T-cell (primary cell): Measurements from ENCODE around the gene SCMH1. TPM values are rescaled to one million over a fixed set of nuclear protein-coding genes. Genes with fewer than 3 reads are reported as not detected.

Source experiments
- ATAC-seq, 4 experiments: fragments of 200-7000 bp in 3 of 4; fragments of 150-1000 bp in 1 of 4; cut with Tn5 transposase; replicated peaks in 1 of 4; 1 replicate in 3 of 4; 2 replicates in 1 of 4; pipeline ENCODE4 v1.10.0; 2021; ENCODE audit warnings: moderate library complexity in 3 of 4, mild to moderate bottlenecking in 2 of 4, moderate number of reproducible peaks in 1 of 4
- CTCF ChIA-PET, 2 donors: fragments of 300-600 bp; sonication (Branson Sonifier 250); formaldehyde crosslinking; loops; one replicate each; lab custom pipeline; 2022; ENCODE audit warnings: antibody characterized with exemption in 2 of 2; lab: Charles Lee
- POLR2A ChIA-PET, 2 donors: fragments of 300-600 bp; sonication (Branson Sonifier 250); formaldehyde crosslinking; loops; one replicate each; lab custom pipeline; 2022; ENCODE audit warnings: antibody characterized with exemption in 2 of 2; lab: Charles Lee
- DNase-seq, 35 experiments: peaks; one replicate each; pipeline versions ENCODE4 v3.0.0 to v3.0.0-alpha.2; 2013 to 2023
- H3K27ac ChIP-seq: one replicate; pipeline ENCODE4 v1.5.1; 2013; ENCODE audit warnings: low read length
- H3K27me3 ChIP-seq, 2 experiments: replicated peaks in 1 of 2; 1 replicate in 1 of 2; 2 replicates in 1 of 2; pipeline versions ENCODE4 v1.6.1 to v1.7.0; 2013; ENCODE audit warnings: low read length in 1 of 2, mixed read lengths in 1 of 2; ENCODE audit not compliant: control insufficient read depth in 2 of 2, insufficient read depth in 2 of 2; ENCODE audit errors: extremely low read depth in 1 of 2
- H3K36me3 ChIP-seq, 2 donors: 1 replicate in 1 of 2; 2 replicates in 1 of 2; pipeline versions ENCODE4 v1.6.1 to v1.7.0; 2013; ENCODE audit warnings: low read length in 1 of 2; ENCODE audit not compliant: control insufficient read depth in 2 of 2, insufficient read depth in 1 of 2; ENCODE audit errors: extremely low read depth in 1 of 2
- H3K4me1 ChIP-seq, 2 experiments: 1 replicate in 1 of 2; 2 replicates in 1 of 2; pipeline versions ENCODE4 v1.6.1 to v1.7.0; 2013; ENCODE audit warnings: low read length in 2 of 2, mixed read lengths in 1 of 2; ENCODE audit not compliant: insufficient read depth in 2 of 2, control insufficient read depth in 1 of 2; ENCODE audit errors: extremely low read depth in 1 of 2
- H3K4me3 ChIP-seq, 2 donors: 1 replicate in 1 of 2; 2 replicates in 1 of 2; pipeline versions ENCODE4 v1.5.1 to v1.7.0; 2013; ENCODE audit warnings: mild to moderate bottlenecking in 2 of 2, low read length in 1 of 2, moderate library complexity in 1 of 2; ENCODE audit not compliant: control insufficient read depth in 1 of 2; ENCODE audit errors: extremely low read depth in 1 of 2
- H3K9me3 ChIP-seq: 2 replicates; pipeline ENCODE4 v1.7.0; 2013
- H3K27ac Mint-ChIP-seq, 2 donors: one replicate each; pipeline ENCODE4 v1.8.0; 2020 to 2021; ENCODE audit warnings: mild to moderate bottlenecking in 2 of 2, mixed read lengths in 2 of 2
- H3K27me3 Mint-ChIP-seq, 2 donors: one replicate each; pipeline ENCODE4 v1.8.0; 2021 to 2022; ENCODE audit warnings: mixed read lengths in 2 of 2
- H3K36me3 Mint-ChIP-seq: one replicate; pipeline ENCODE4 v1.8.0; 2021; ENCODE audit warnings: mixed read lengths
- H3K4me1 Mint-ChIP-seq, 3 donors: one replicate each; pipeline ENCODE4 v1.8.0; 2020 to 2022; ENCODE audit warnings: mixed read lengths in 3 of 3, mild to moderate bottlenecking in 1 of 3
- H3K4me3 Mint-ChIP-seq, 3 donors: one replicate each; pipeline ENCODE4 v1.8.0; 2020 to 2022; ENCODE audit warnings: mild to moderate bottlenecking in 3 of 3, mixed read lengths in 3 of 3, moderate library complexity in 3 of 3
- H3K9me3 Mint-ChIP-seq, 3 donors: one replicate each; pipeline ENCODE4 v1.8.0; 2020 to 2022; ENCODE audit warnings: mixed read lengths in 3 of 3
- WGBS: methylation state at CpG from one replicate; pipeline ENCODE4 v1.1.5; 2013; ENCODE audit warnings: missing lambda C conversion rate; ENCODE audit not compliant: insufficient coverage; 5-methylcytosine and 5-hydroxymethylcytosine counted together
- total RNA-seq, 35 experiments: library from RNA in 6 of 35; stranded (reverse) in 6 of 35; fragments of 120-200 nt in 1 of 35; gene quantifications; one replicate each; pipeline versions ENCODE4 v1.2.1 to v1.2.4 and lab custom pipeline; 2013 to 2026

The SCMH1 gene
- total RNA-seq (10 to 100 TPM; 14.8 to 24.2 (median 19.6) TPM), total RNA-seq (lab: John Stamatoyannopoulos, UW) (16.7 to 32.3 (median 25.1) reads per million in 29 experiments)
- 17.4 TPM for total RNA-seq (2013)

DNA sequence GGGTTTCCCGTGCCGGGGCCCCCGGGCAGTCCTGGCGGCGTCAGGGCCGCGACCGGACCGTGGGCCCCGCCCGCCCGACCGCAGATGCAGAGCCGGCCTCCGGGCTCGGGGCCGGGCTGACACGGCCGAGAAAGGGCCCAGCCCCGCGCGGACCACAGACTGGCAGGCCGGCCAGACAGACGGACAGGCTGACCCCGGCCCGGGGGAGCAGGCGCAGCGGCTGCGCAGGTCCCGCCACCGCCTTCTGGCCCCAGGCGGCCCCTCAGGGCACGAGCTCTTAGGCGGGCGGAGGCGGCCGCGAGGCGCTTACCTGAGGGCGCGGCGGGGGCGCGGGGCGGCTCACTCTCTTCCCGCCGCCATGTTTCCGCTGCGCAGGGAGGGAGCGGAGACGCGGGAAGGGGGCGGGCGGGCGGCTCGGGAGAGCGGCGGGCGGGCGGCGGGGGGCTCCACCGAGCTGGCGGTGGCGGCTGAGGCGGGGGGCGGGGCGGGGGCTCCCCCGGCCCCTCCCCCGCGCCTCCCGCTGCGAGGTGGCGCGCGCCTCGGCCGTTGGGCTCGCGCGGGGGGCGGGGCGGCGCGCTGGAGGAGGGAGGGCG lies at the start of gene SCMH1:
Gene SCMH1 (minus strand): TSS at position 558 of the 593 bp plus-strand sequence. CDS start 56,173 bp downstream, outside the sequence.
- H3K27ac ChIP-seq: peak within 1 kb of the TSS; percentile 58
- ATAC-seq (peak; percentile 81 to 85 (median 83)), DNase-seq (peak in 34 of 35 experiments; percentile 12 to 74 (median 42))
- ChIA-PET CTCF (no interaction called here), POLR2A (interaction anchor here in 1 of 2 donors (1.1 kb wide), 1 partner anchor 119 kb away, joined by 6 read pairs; the partner anchor contains the start of gene FOXO6)
- peak within 1 kb of the TSS; percentile 77 to 86 for H3K27ac Mint-ChIP-seq
- H3K4me3 ChIP-seq: peak within 1 kb of the TSS; percentile 41 to 68
- no peaks in the 10 kb centered on the region for H3K27me3 ChIP-seq
- H3K27me3 Mint-ChIP-seq: no peaks in the 10 kb centered on the region
- peaks cover 6 to 14% of the 10 kb centered on the region in 2 experiments for H3K4me1 ChIP-seq
- peaks cover 5 to 25% (median 21%) of the 10 kb centered on the region in 3 donors for H3K4me1 Mint-ChIP-seq
- no peaks in the 10 kb centered on the region for H3K9me3 ChIP-seq
- peak within 1 kb of the TSS; percentile 81 to 84 (median 83) for H3K4me3 Mint-ChIP-seq
- under 1% methylated on average over 66 of the region's 85 CpGs for WGBS
- no peaks in the 10 kb centered on the region for H3K9me3 Mint-ChIP-seq
- H3K36me3 ChIP-seq: no peaks in the 10 kb centered on the region
- no peaks in the 10 kb centered on the region for H3K36me3 Mint-ChIP-seq

GRCh38 chr1:41291195-41291594 lies 49.1 kb upstream of the SCMH1 start:
- Histone ChIP-seq H3K36me3 (no peaks in the 10 kb centered on the region), H3K27ac (no peak overlapping the region), H3K4me3 (no peak overlapping the region), H3K9me3 (no peaks in the 10 kb centered on the region), H3K27me3 (peaks cover 0 to 30% of the 10 kb centered on the region in 2 experiments), H3K4me1 (no peaks in the 10 kb centered on the region)
- H3K9me3 Mint-ChIP-seq: no peaks in the 10 kb centered on the region
- no peak for ATAC-seq
- ChIA-PET CTCF (no interaction called here), POLR2A (no interaction called here)
- H3K27me3 Mint-ChIP-seq: peaks cover 45 to 46% of the 10 kb centered on the region in 2 donors
- H3K4me3 Mint-ChIP-seq: no peak overlapping the region
- WGBS: 90% methylated on average over 4 of the region's 5 CpGs
- no peak overlapping the region for H3K27ac Mint-ChIP-seq
- DNase-seq: no peak
- H3K36me3 Mint-ChIP-seq: no peaks in the 10 kb centered on the region
- H3K4me1 Mint-ChIP-seq: no peaks in the 10 kb centered on the region

DNA sequence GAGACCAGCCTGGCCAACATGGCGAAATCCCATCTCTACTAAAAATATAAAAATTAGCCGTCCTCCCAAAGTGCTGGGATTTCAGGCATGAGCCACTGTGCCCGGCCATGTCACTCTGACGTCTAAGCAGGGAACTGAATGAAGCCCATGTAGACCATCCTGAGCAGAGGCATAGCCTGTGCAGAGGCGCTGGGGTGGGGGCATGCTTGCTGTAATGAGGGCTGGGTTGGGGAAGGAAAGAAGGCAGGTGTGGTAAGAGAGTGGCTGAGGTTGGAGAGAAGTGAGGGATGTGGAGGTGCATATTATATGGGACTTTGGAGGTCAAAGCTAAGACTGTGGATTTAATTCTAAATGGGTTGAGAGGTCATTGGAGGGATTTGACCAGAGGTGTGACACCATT lies 47.1 kb upstream of the SCMH1 start:
- no peaks in the 10 kb centered on the region for H3K9me3 ChIP-seq
- Mint-ChIP-seq H3K4me1 (no peaks in the 10 kb centered on the region), H3K27me3 (peaks cover 48 to 52% of the 10 kb centered on the region in 2 donors), H3K36me3 (no peaks in the 10 kb centered on the region), H3K4me3 (no peak overlapping the region), H3K9me3 (no peaks in the 10 kb centered on the region), H3K27ac (no peak overlapping the region)
- no peaks in the 10 kb centered on the region for H3K4me1 ChIP-seq
- ChIA-PET CTCF (no interaction called here), POLR2A (interaction anchor here in 1 of 2 donors (0.7 kb wide), 1 partner anchor 26 kb away, joined by 6 read pairs; no protein-coding TSS in a partner anchor)
- no peak overlapping the region for H3K4me3 ChIP-seq
- H3K27me3 ChIP-seq: peaks cover 0 to 31% of the 10 kb centered on the region in 2 experiments
- 83% methylated on average over 4 of the region's 5 CpGs for WGBS
- no peaks in the 10 kb centered on the region for H3K36me3 ChIP-seq
- DNase-seq: no peak
- no peak overlapping the region for H3K27ac ChIP-seq
- no peak for ATAC-seq

GRCh38 chr1:41286992-41287391 lies 44.9 kb upstream of the SCMH1 start:
- no peak overlapping the region for H3K27ac Mint-ChIP-seq
- ChIA-PET CTCF (no interaction called here), POLR2A (no interaction called here)
- WGBS: 100% methylated on average over 1 of the region's 4 CpGs
- Histone ChIP-seq H3K27me3 (peaks cover 0 to 41% of the 10 kb centered on the region in 2 experiments), H3K4me3 (no peak overlapping the region), H3K4me1 (no peaks in the 10 kb centered on the region), H3K36me3 (no peaks in the 10 kb centered on the region), H3K27ac (no peak overlapping the region), H3K9me3 (no peaks in the 10 kb centered on the region)
- peaks cover 52 to 60% of the 10 kb centered on the region in 2 donors for H3K27me3 Mint-ChIP-seq
- H3K4me1 Mint-ChIP-seq: no peaks in the 10 kb centered on the region
- H3K4me3 Mint-ChIP-seq: no peak overlapping the region
- ATAC-seq (no peak), DNase-seq (no peak)
- H3K9me3 Mint-ChIP-seq: no peaks in the 10 kb centered on the region
- no peaks in the 10 kb centered on the region for H3K36me3 Mint-ChIP-seq

GRCh38 chr1:41286486-41286885 lies 44.4 kb upstream of the SCMH1 start:
- no peak overlapping the region for H3K27ac Mint-ChIP-seq
- POLR2A ChIA-PET: no interaction called here
- Histone ChIP-seq H3K9me3 (no peaks in the 10 kb centered on the region), H3K27me3 (peaks cover 0 to 44% of the 10 kb centered on the region in 2 experiments), H3K27ac (no peak overlapping the region), H3K4me3 (no peak overlapping the region), H3K4me1 (no peaks in the 10 kb centered on the region), H3K36me3 (no peaks in the 10 kb centered on the region)
- no peaks in the 10 kb centered on the region for H3K4me1 Mint-ChIP-seq
- H3K4me3 Mint-ChIP-seq: no peak overlapping the region
- ATAC-seq (no peak), DNase-seq (no peak)
- WGBS: no CpG with 5 or more reads among the region's 3 CpGs
- CTCF ChIA-PET: no interaction called here
- no peaks in the 10 kb centered on the region for H3K36me3 Mint-ChIP-seq
- no peaks in the 10 kb centered on the region for H3K9me3 Mint-ChIP-seq
- H3K27me3 Mint-ChIP-seq: peaks cover 50 to 57% of the 10 kb centered on the region in 2 donors

GRCh38 chr1:41285818-41286217 lies 43.7 kb upstream of the SCMH1 start:
- ChIA-PET CTCF (no interaction called here), POLR2A (no interaction called here)
- Mint-ChIP-seq H3K4me3 (no peak overlapping the region), H3K27ac (no peak overlapping the region), H3K36me3 (no peaks in the 10 kb centered on the region), H3K4me1 (no peaks in the 10 kb centered on the region), H3K27me3 (peaks cover 47 to 52% of the 10 kb centered on the region in 2 donors), H3K9me3 (no peaks in the 10 kb centered on the region)
- ATAC-seq (no peak), DNase-seq (no peak)
- Histone ChIP-seq H3K27me3 (peaks cover 0 to 45% of the 10 kb centered on the region in 2 experiments), H3K27ac (no peak overlapping the region), H3K9me3 (no peaks in the 10 kb centered on the region), H3K4me1 (no peaks in the 10 kb centered on the region), H3K36me3 (no peaks in the 10 kb centered on the region), H3K4me3 (no peak overlapping the region)
- WGBS: 80% methylated on average over 3 of the region's 4 CpGs
